RWPE2 (cell line): ENCODE results near the gene RPS6KA5.

Experiments used
- ATAC-seq: fragments of 200-7000 bp; cut with Tn5 transposase; 3 replicates; pipeline ENCODE4 v1.9.1; 2021; ENCODE audit warnings: low read depth
- DNase-seq: peaks from one replicate; pipeline ENCODE4 v3.0.0-alpha.2; 2020; ENCODE audit warnings: low spot score
- H3K27ac ChIP-seq: fragments of 450-650 bp; 2 replicates; pipeline ENCODE4 v1.5.1; 2017; ENCODE audit warnings: mild to moderate bottlenecking; ENCODE audit not compliant: poor library complexity, severe bottlenecking
- H3K27me3 ChIP-seq: fragments of 250-450 bp; sonication (Bioruptor Pico); 2 replicates; pipeline ENCODE4 v1.5.1; 2021; ENCODE audit warnings: mild to moderate bottlenecking, moderate library complexity; ENCODE audit not compliant: insufficient read depth, poor library complexity, severe bottlenecking
- H3K36me3 ChIP-seq: fragments of 250-450 bp; sonication (Bioruptor Pico); 2 replicates; pipeline ENCODE4 v1.5.1; 2020; ENCODE audit warnings: low read depth, mild to moderate bottlenecking, moderate library complexity
- H3K4me1 ChIP-seq: fragments of 250-450 bp; sonication (Bioruptor Pico); 2 replicates; pipeline ENCODE4 v1.5.1; 2021; ENCODE audit warnings: mild to moderate bottlenecking, moderate library complexity; ENCODE audit not compliant: insufficient read depth, poor library complexity, severe bottlenecking
- H3K4me3 ChIP-seq: fragments of 250-450 bp; sonication (Bioruptor Pico); 2 replicates; pipeline ENCODE4 v1.5.1; 2021; ENCODE audit warnings: mild to moderate bottlenecking, moderate library complexity; ENCODE audit not compliant: severe bottlenecking
- H3K9me3 ChIP-seq: fragments of 250-450 bp; sonication (Bioruptor Pico); 2 replicates; pipeline ENCODE4 v1.5.1; 2021; ENCODE audit warnings: mild to moderate bottlenecking, moderate library complexity; ENCODE audit not compliant: severe bottlenecking
- CTCF ChIP-seq: fragments of 450-650 bp; IDR thresholded peaks from one replicate; pipeline ENCODE4 v1.5.1; 2017; ENCODE audit warnings: mild to moderate bottlenecking, moderate library complexity; ENCODE audit not compliant: poor library complexity, severe bottlenecking

Gene RPS6KA5

GRCh38 chr14:90853116-90853515 lies 207.3 kb downstream of the RPS6KA5 start:
- Histone ChIP-seq H3K9me3 (no peaks in the 10 kb centered on the region), H3K4me3 (no peak overlapping the region), H3K36me3 (no peaks in the 10 kb centered on the region), H3K27ac (peak overlapping the region; percentile 93), H3K27me3 (no peaks in the 10 kb centered on the region), H3K4me1 (peaks cover 30% of the 10 kb centered on the region)
- no peak for TF ChIP-seq CTCF
- ATAC-seq = no peak
- no peak for DNase-seq

- H3K4me3 ChIP-seq = no peak overlapping the region
- no peaks in the 10 kb centered on the region for H3K9me3 ChIP-seq
- no peak for TF ChIP-seq CTCF
- DNase-seq = no peak
- peak overlapping the region; percentile 93 for H3K27ac ChIP-seq
- peaks cover 30% of the 10 kb centered on the region for H3K4me1 ChIP-seq
- no peak for ATAC-seq
- H3K27me3 ChIP-seq = no peaks in the 10 kb centered on the region
- no peaks in the 10 kb centered on the region for H3K36me3 ChIP-seq
Measured at GRCh38 chr14:90851327-90852036, 209.0 kb downstream of the RPS6KA5 start.

- no peaks in the 10 kb centered on the region for H3K36me3 ChIP-seq
- H3K9me3 ChIP-seq = no peaks in the 10 kb centered on the region
- H3K4me1 ChIP-seq = peaks cover 30% of the 10 kb centered on the region
- DNase-seq = peak; percentile 77
- peak overlapping the region; percentile 93 for H3K27ac ChIP-seq
- peak; percentile 97 for ATAC-seq
- no peaks in the 10 kb centered on the region for H3K27me3 ChIP-seq
- no peak overlapping the region for H3K4me3 ChIP-seq
- no peak for TF ChIP-seq CTCF
Measured at GRCh38 chr14:90850487-90850886, 210.0 kb downstream of the RPS6KA5 start.

GRCh38 chr14:90849787-90850444 lies 210.5 kb downstream of the RPS6KA5 start:
- no peak overlapping the region for H3K4me3 ChIP-seq
- DNase-seq = no peak
- peaks cover 30% of the 10 kb centered on the region for H3K4me1 ChIP-seq
- H3K27me3 ChIP-seq = no peaks in the 10 kb centered on the region
- no peak for ATAC-seq
- peak overlapping the region; percentile 93 for H3K27ac ChIP-seq
- no peaks in the 10 kb centered on the region for H3K36me3 ChIP-seq
- TF ChIP-seq CTCF = no peak
- H3K9me3 ChIP-seq = no peaks in the 10 kb centered on the region
